ENCODE measurements around the gene AQP10. TPM values are rescaled to one million over a fixed set of nuclear protein-coding genes. Genes with fewer than 3 reads are reported as not detected.
A peak's percentile ranks its signal among the peaks of the same experiment; 100 is the strongest.
"Not testable (repeated sequence)": the region's sequence is repeated elsewhere in the genome, so short reads cannot be mapped to it uniquely, and the experiment has no call there.

The AQP10 gene
- total and polyA plus RNA-seq, 2 experiments from 2014 or later: 4.8 to 20.6 TPM

GRCh38 chr1:154318386-154318785, 2.5 kb upstream of the AQP10 start:
- Histone ChIP-seq H3K36me3 (no peaks in the 10 kb centered on the region), H3K9me3 (ENCODE audit: low read depth) (no peaks in the 10 kb centered on the region), H3K27ac (no peak overlapping the region), H3K27me3 (no peaks in the 10 kb centered on the region), H3K4me3 (no peak overlapping the region), H3K4me1 (ENCODE audit: low read depth) (peaks cover 11% of the 10 kb centered on the region)
- no peak for DNase-seq (ENCODE audit: low read depth in 1 of 2, low spot score in 1 of 2)
- TF ChIP-seq, protein P1, sequence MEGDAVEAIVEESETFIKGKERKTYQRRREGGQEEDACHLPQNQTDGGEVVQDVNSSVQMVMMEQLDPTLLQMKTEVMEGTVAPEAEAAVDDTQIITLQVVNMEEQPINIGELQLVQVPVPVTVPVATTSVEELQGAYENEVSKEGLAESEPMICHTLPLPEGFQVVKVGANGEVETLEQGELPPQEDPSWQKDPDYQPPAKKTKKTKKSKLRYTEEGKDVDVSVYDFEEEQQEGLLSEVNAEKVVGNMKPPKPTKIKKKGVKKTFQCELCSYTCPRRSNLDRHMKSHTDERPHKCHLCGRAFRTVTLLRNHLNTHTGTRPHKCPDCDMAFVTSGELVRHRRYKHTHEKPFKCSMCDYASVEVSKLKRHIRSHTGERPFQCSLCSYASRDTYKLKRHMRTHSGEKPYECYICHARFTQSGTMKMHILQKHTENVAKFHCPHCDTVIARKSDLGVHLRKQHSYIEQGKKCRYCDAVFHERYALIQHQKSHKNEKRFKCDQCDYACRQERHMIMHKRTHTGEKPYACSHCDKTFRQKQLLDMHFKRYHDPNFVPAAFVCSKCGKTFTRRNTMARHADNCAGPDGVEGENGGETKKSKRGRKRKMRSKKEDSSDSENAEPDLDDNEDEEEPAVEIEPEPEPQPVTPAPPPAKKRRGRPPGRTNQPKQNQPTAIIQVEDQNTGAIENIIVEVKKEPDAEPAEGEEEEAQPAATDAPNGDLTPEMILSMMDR (IDR thresholded peaks at IDR 0.05; ENCODE audit: low read depth, low read length): no peak

DNA sequence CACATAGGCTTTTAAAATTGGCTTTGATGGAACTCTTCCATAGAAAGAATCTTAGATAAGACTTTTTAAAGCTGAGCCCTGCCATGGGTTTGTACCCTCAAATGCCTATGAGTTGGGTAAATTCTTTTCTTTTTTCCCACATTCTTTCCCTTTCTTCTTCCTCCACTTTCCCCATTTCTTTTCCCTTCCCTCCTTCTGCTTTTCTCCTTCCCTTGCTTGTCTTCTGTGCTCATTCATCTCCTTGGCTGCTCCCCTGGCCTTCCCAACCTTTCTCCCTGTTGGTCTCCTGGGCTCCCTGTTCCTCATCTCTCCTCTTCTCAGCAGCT, 679 bp downstream of the AQP10 start:
- not testable (repeated sequence) for H3K27me3 ChIP-seq; DNase-seq (ENCODE audit: low read depth in 1 of 2, low spot score in 1 of 2); H3K36me3 ChIP-seq; H3K9me3 ChIP-seq (ENCODE audit: low read depth); H3K4me3 ChIP-seq
- Histone ChIP-seq H3K27ac (peak overlapping the region; percentile 78), H3K4me1 (ENCODE audit: low read depth) (peaks cover 14% of the 10 kb centered on the region)

DNA sequence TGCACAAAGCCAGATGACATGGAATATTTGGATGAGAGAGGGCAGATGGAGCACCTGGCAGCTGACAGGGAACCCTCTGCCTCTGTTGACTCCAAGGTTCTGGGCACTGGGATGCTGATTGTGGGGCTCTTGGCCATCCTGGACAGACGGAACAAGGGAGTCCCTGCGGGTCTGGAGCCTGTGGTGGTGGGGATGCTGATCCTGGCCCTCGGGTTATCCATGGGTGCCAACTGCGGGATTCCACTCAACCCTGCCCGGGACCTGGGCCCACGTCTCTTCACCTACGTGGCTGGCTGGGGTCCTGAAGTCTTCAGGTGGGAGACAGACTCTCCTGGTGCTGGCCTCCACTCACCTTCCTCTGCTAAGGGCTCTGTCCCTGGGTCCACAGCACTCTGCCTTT, 2.6 kb downstream of the AQP10 start:
- H3K9me3 ChIP-seq (ENCODE audit: low read depth): no peaks in the 10 kb centered on the region
- H3K27me3 ChIP-seq: no peaks in the 10 kb centered on the region
- H3K36me3 ChIP-seq: no peaks in the 10 kb centered on the region
- H3K4me3 ChIP-seq: no peak overlapping the region
- H3K27ac ChIP-seq: no peak overlapping the region
- peaks cover 32% of the 10 kb centered on the region for H3K4me1 ChIP-seq (ENCODE audit: low read depth)
- no peak for DNase-seq (ENCODE audit: low read depth in 1 of 2, low spot score in 1 of 2)
- TF ChIP-seq, protein P1 (IDR thresholded peaks at IDR 0.05; ENCODE audit: low read depth, low read length): no peak

- H3K36me3 ChIP-seq: no peaks in the 10 kb centered on the region
- TF ChIP-seq, protein P1 (IDR thresholded peaks at IDR 0.05; ENCODE audit: low read depth, low read length): no peak
- H3K4me1 ChIP-seq (ENCODE audit: low read depth): peaks cover 37% of the 10 kb centered on the region
- H3K9me3 ChIP-seq (ENCODE audit: low read depth): no peaks in the 10 kb centered on the region
- no peaks in the 10 kb centered on the region for H3K27me3 ChIP-seq
- DNase-seq (ENCODE audit: low read depth in 1 of 2, low spot score in 1 of 2): no peak
- no peak overlapping the region for H3K27ac ChIP-seq
- H3K4me3 ChIP-seq: no peak overlapping the region
Measured at GRCh38 chr1:154324241-154324640, 3.3 kb downstream of the AQP10 start.

DNA sequence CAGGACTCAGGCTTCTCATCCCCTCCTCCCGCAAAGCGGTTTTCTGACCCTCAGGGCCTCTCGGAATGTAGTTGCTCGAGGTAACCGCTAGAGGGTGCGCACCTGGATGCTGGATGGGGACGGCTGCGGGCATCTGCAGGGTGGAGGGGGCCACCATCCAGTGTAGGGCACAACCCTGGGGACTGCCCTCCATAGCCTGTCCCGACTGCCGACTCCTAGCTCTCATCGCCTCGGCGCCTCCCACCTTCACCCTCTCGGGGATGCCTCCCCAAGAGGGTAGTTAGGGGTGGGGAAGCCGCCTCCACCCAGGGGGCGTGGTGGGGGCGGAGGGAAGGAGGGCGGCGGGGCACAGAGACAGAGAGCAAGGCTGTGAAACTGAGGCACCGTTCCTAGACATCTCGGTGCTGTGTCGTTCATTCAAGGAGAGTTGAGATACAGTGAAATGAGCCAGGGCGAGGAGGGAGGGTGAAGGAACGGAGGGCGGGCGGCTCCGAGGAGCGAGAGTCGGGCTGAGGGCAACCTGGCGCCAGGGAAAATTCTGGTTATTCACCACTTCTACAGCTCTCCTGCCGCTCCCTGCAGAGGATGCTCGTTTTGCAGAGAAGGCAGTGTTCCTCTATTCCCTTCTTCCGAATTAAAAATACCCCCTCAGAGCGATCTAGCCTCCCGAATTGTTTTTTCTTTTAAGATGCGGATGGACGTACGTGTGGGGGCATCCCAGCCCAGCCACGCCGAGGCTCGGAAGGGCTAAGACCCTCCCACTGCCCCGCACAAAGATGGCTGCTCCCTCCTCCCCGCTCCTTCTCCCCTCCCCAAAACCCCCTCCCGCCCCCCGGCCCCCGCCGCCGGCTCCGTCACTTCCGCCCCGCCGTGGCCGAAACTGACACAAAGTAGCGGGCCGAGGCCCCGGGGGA, 4.0 kb downstream of the AQP10 start, which contains the start of gene ATP8B2:
TSS of gene ATP8B2 (plus strand) at position 857 of the 914 bp plus-strand sequence. CDS start 2,617 bp downstream, outside the sequence.
- TF ChIP-seq, protein P1 (IDR thresholded peaks at IDR 0.05; ENCODE audit: low read depth, low read length): peak; percentile 93
- Histone ChIP-seq H3K36me3 (no peaks in the 10 kb centered on the region), H3K27me3 (no peaks in the 10 kb centered on the region), H3K27ac (peak within 1 kb of the TSS; percentile 88), H3K4me3 (peak within 1 kb of the TSS; percentile 94), H3K9me3 (ENCODE audit: low read depth) (no peaks in the 10 kb centered on the region), H3K4me1 (ENCODE audit: low read depth) (peaks cover 38% of the 10 kb centered on the region)
- peak; percentile 77 to 91 for DNase-seq (ENCODE audit: low read depth in 1 of 2, low spot score in 1 of 2)

All from cardiac muscle cell (in vitro differentiated cells and primary cell).